GM10248 (cell line): ENCODE results near the gene CNOT11.
"Not testable (repeated sequence)": the region's sequence is repeated elsewhere in the genome, so short reads cannot be mapped to it uniquely, and the experiment has no call there.

Source experiments
- CTCF ChIA-PET: fragments of 300-600 bp; sonication (Branson Sonifier 250); formaldehyde crosslinking; extraction: SDS; loops from one replicate; lab custom pipeline; 2021; ENCODE audit warnings: antibody characterized with exemption; lab: Yijun Ruan, JAX
- POLR2A ChIA-PET: fragments of 350-650 bp; sonication (Branson Sonifier 250); formaldehyde crosslinking; extraction: SDS; loops from one replicate; lab custom pipeline; 2020; ENCODE audit warnings: antibody characterized with exemption; lab: Yijun Ruan, JAX
- DNase-seq: peaks from one replicate; pipeline ENCODE4 v3.0.0; 2012; ENCODE audit errors: extremely low spot score
- TF ChIP-seq, protein P1 (sequence below): IDR thresholded peaks from 2 replicates; pipeline ENCODE4 v1.5.1; 2012; ENCODE audit warnings: mild to moderate bottlenecking, low read depth; ENCODE audit errors: extremely low read depth, missing control alignments, control extremely low read depth

The CNOT11 gene

DNA sequence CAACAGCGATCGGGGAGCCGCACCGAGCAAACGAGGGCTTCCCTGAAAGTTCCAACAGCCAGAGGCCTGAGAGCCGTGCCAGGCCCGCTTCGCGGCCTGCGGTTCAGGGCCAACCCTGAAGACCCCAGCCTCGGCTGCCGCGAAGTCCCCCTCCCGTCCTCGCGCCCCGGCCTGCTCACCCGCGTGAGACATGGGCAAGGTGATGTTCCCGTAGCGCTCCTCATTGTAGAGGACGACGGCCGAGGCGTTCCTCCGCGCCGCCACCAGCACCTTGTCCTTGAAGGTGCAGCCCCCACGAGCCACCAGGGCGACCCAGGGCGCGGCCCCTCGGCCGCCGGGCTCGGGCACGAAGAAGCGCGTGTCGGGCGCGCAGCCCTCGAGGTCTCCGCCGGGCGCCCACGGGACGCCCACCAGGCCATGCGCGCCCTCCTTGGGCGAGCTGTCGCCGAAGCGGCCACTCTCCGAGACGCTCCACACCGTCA lies 55.3 kb downstream of the CNOT11 start:
- TF ChIP-seq, protein P1, sequence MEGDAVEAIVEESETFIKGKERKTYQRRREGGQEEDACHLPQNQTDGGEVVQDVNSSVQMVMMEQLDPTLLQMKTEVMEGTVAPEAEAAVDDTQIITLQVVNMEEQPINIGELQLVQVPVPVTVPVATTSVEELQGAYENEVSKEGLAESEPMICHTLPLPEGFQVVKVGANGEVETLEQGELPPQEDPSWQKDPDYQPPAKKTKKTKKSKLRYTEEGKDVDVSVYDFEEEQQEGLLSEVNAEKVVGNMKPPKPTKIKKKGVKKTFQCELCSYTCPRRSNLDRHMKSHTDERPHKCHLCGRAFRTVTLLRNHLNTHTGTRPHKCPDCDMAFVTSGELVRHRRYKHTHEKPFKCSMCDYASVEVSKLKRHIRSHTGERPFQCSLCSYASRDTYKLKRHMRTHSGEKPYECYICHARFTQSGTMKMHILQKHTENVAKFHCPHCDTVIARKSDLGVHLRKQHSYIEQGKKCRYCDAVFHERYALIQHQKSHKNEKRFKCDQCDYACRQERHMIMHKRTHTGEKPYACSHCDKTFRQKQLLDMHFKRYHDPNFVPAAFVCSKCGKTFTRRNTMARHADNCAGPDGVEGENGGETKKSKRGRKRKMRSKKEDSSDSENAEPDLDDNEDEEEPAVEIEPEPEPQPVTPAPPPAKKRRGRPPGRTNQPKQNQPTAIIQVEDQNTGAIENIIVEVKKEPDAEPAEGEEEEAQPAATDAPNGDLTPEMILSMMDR, result no peak
- CTCF ChIA-PET, result interaction anchor here (0.9 to 1.4 kb wide), 4 partner anchors 9 to 295 kb away, joined by 3 to 7 read pairs (median 6); no protein-coding TSS in a partner anchor
- POLR2A ChIA-PET, result no interaction called here
- peak; percentile 30 for DNase-seq

- peak; percentile 99 for DNase-seq
- CTCF ChIA-PET, result interaction anchor here (0.9 to 1.4 kb wide), 4 partner anchors 9 to 296 kb away, joined by 3 to 7 read pairs (median 6); no protein-coding TSS in a partner anchor
- TF ChIP-seq, protein P1, result no peak
- POLR2A ChIA-PET, result no interaction called here
Observed at GRCh38 chr2:101308432-101309210, 55.9 kb downstream of the CNOT11 start, which contains the start of gene RNF149. Gene RNF149 (minus strand): TSS chr2:101308701. CDS start chr2:101308588, 113 bp downstream.

- POLR2A ChIA-PET, result no interaction called here
- CTCF ChIA-PET, result interaction anchor here (0.6 to 1.5 kb wide), 2 partner anchors 11 to 26 kb away, joined by 3 read pairs; no protein-coding TSS in a partner anchor
- TF ChIP-seq, protein P1, result no peak
- no peak for DNase-seq
Observed at GRCh38 chr2:101310090-101310833, 57.6 kb downstream of the CNOT11 start.

GRCh38 chr2:101310834-101311695 lies 58.4 kb downstream of the CNOT11 start:
- CTCF ChIA-PET, result interaction anchor here (0.6 to 1.5 kb wide), 2 partner anchors 11 to 27 kb away, joined by 3 read pairs; no protein-coding TSS in a partner anchor
- TF ChIP-seq, protein P1, result no peak
- no peak for DNase-seq
- POLR2A ChIA-PET, result no interaction called here

- ChIA-PET POLR2A (no interaction called here), CTCF (interaction anchor here (1.5 kb wide), 1 partner anchor 12 kb away, joined by 3 read pairs; no protein-coding TSS in a partner anchor)
- TF ChIP-seq, protein P1, result no peak
- no peak for DNase-seq
Observed at GRCh38 chr2:101311696-101312017, 59.0 kb downstream of the CNOT11 start.

DNA sequence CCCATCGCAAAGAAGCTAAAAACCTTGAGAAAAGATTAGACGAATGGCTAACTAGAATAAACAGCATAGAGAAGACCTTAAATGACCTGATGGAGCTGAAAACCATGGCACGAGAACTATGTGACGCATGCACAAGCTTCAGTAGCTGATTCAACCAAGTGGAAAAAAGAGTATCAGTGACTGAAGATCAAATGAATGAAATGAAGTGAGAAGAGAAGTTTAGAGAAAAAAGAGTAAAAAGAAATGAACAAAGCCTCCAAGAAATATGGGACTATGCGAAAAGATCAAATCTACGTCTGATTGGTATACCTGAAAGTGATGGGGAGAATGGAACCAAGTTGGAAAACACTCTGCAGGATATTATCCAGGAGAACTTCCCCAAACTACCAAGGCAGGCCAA lies 63.9 kb downstream of the CNOT11 start:
- POLR2A ChIA-PET, DNase-seq: not testable (repeated sequence)
- CTCF ChIA-PET, result interaction anchor here (1.3 kb wide), 1 partner anchor 15 kb away, joined by 3 read pairs; no protein-coding TSS in a partner anchor
